Osteoblast (primary cell): ENCODE data around the gene TUSC2. TPM values are rescaled to one million over a fixed set of nuclear protein-coding genes. Genes with fewer than 3 reads are reported as not detected.

ENCODE experiments used
- DNase-seq: peaks from one replicate; pipeline ENCODE4 v3.0.0; 2011; ENCODE audit warnings: low spot score, mixed read lengths; ENCODE audit not compliant: insufficient read length; ENCODE audit errors: missing footprints
- H2AFZ ChIP-seq: 2 replicates; pipeline ENCODE4 v1.6.0; 2011; ENCODE audit warnings: mild to moderate bottlenecking, low read length
- H3K27ac ChIP-seq: 2 replicates; pipeline ENCODE4 v1.5.1; 2011; ENCODE audit warnings: mild to moderate bottlenecking, low read depth, low read length, moderate library complexity
- H3K27me3 ChIP-seq: 2 replicates; pipeline ENCODE4 v1.6.0; 2012; ENCODE audit warnings: mild to moderate bottlenecking, control low read depth, inconsistent platforms, low read length, moderate library complexity; ENCODE audit not compliant: insufficient read depth
- H3K36me3 ChIP-seq: 2 replicates; pipeline ENCODE4 v1.5.1; 2011; ENCODE audit warnings: mild to moderate bottlenecking, low read length, control low read depth, moderate library complexity; ENCODE audit not compliant: insufficient read depth
- H3K4me1 ChIP-seq: 2 replicates; pipeline ENCODE4 v1.5.1; 2011; ENCODE audit warnings: mild to moderate bottlenecking, low read length, control low read depth, moderate library complexity; ENCODE audit not compliant: insufficient read depth
- H3K4me2 ChIP-seq: 2 replicates; pipeline ENCODE4 v1.6.0; 2011; ENCODE audit warnings: mild to moderate bottlenecking, low read length; ENCODE audit not compliant: insufficient read depth
- H3K4me3 ChIP-seq: fragments of 200-600 bp; sonication (generic); 3 replicates; pipeline ENCODE4 v1.5.1; 2012; ENCODE audit warnings: mild to moderate bottlenecking, low read length, inconsistent platforms; ENCODE audit not compliant: insufficient read depth
- H3K79me2 ChIP-seq: 2 replicates; pipeline ENCODE4 v1.6.0; 2012; ENCODE audit warnings: mild to moderate bottlenecking, low read length, control low read depth, inconsistent platforms; ENCODE audit not compliant: insufficient read depth
- H3K9me3 ChIP-seq: 2 replicates; pipeline ENCODE4 v1.5.1; 2011; ENCODE audit warnings: low read depth, low read length, control low read depth
- H4K20me1 ChIP-seq: 2 replicates; pipeline ENCODE4 v1.6.0; 2012; ENCODE audit warnings: mild to moderate bottlenecking, low read length, control low read depth; ENCODE audit not compliant: insufficient read depth
- total RNA-seq: library from RNA; depleted of rRNA; stranded (reverse); fragments of >200 nt; gene quantifications from 2 replicates; pipeline ENCODE4 v1.2.3, GENCODE V29; 2012
- TF ChIP-seq, protein P1 (sequence below): IDR thresholded peaks from 2 replicates; pipeline ENCODE4 v1.5.1; 2011; ENCODE audit warnings: mild to moderate bottlenecking, low read depth, low read length, moderate library complexity; ENCODE audit errors: extremely low read depth

The TUSC2 gene
- total RNA-seq, 1 donor: 16.6 TPM

DNA sequence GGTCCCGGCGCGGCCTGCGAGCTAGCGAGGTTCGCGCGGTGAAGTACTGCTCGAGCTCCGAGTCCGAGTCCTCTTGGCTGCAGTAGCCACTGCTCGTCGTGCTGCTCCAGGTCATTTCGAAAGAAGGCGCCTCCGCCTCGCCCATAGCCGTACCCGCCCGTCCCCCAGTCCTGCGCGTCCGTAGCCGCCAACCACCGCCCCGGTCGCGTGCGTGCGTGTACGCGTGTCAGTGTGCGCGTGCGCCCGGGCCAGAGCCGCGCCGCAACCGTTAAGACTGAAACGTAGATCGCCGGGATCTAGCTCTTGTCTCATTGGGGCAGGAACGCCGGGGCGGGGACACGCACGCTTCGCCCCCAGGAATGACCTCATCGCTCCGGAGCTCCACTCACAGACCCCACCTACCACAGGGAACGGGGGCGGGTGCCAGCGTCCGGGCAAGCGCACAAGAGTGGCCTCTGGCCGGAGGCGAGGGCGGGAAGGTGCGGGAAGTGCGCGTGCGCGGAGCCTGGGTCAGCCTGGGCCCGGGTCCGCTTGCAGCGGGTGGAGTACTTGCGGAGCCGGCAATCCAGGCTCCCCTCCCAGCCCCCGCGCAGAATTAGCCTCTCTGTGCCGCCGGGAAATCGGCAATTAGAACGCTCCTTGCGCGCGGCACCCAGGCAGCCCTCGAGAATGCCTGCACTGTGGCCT lies 9.3 kb upstream of the TUSC2 start:
- Histone ChIP-seq H3K4me3 (peak overlapping the region; percentile 90), H3K36me3 (peaks cover 2% of the 10 kb centered on the region), H3K4me2 (peak overlapping the region; percentile 83), H3K27ac (peak overlapping the region; percentile 84), H3K79me2 (peaks cover 76% of the 10 kb centered on the region), H3K27me3 (no peaks in the 10 kb centered on the region), H3K9me3 (no peaks in the 10 kb centered on the region), H4K20me1 (peaks cover 27% of the 10 kb centered on the region), H2AFZ (peak overlapping the region; percentile 88), H3K4me1 (peaks cover 64% of the 10 kb centered on the region)
- DNase-seq: peak; percentile 100
- TF ChIP-seq, protein P1, sequence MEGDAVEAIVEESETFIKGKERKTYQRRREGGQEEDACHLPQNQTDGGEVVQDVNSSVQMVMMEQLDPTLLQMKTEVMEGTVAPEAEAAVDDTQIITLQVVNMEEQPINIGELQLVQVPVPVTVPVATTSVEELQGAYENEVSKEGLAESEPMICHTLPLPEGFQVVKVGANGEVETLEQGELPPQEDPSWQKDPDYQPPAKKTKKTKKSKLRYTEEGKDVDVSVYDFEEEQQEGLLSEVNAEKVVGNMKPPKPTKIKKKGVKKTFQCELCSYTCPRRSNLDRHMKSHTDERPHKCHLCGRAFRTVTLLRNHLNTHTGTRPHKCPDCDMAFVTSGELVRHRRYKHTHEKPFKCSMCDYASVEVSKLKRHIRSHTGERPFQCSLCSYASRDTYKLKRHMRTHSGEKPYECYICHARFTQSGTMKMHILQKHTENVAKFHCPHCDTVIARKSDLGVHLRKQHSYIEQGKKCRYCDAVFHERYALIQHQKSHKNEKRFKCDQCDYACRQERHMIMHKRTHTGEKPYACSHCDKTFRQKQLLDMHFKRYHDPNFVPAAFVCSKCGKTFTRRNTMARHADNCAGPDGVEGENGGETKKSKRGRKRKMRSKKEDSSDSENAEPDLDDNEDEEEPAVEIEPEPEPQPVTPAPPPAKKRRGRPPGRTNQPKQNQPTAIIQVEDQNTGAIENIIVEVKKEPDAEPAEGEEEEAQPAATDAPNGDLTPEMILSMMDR: no peak

DNA sequence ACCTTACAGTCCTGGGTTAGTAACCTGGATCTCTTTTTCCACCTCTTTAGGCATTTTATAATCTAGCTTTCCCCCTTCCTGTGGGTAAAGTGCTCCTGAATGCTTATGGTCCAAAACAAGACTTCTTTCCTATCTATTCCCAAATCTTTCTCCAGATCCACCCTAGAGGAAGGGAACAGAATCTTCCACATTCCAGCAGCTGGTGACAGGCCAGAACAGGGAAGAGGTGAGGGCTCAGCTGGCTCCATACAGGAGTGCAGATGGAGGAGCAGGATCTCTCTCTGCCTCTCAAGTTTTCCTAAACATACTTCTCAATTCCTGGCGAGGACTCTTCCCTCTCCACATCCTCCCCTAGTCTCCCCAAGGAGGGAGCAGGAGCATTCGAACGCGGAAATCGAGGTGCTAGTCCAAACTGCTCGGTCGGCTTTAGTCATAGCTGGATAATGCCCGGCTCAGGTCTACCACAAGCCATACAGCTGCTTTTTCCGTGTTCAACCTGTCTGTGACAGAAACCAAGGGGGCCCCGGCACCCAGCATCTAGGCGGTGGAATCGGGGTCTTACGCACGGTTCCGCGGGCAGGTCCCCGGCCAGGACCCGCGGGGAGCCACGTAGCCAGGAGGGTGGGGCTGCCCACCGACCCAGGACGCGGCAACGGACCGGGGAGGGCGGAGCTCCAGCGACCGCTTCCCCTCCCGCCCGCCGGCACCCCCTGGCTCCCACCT lies 8.6 kb upstream of the TUSC2 start:
- peak; percentile 81 for DNase-seq
- Histone ChIP-seq H3K36me3 (peaks cover 9% of the 10 kb centered on the region), H4K20me1 (peaks cover 33% of the 10 kb centered on the region), H3K27ac (peak overlapping the region; percentile 84), H3K4me2 (peak overlapping the region; percentile 83), H3K4me3 (peak overlapping the region; percentile 90), H3K79me2 (peaks cover 83% of the 10 kb centered on the region), H3K9me3 (no peaks in the 10 kb centered on the region), H3K27me3 (no peaks in the 10 kb centered on the region), H2AFZ (peak overlapping the region; percentile 25), H3K4me1 (peaks cover 64% of the 10 kb centered on the region)
- TF ChIP-seq, protein P1: no peak

DNA sequence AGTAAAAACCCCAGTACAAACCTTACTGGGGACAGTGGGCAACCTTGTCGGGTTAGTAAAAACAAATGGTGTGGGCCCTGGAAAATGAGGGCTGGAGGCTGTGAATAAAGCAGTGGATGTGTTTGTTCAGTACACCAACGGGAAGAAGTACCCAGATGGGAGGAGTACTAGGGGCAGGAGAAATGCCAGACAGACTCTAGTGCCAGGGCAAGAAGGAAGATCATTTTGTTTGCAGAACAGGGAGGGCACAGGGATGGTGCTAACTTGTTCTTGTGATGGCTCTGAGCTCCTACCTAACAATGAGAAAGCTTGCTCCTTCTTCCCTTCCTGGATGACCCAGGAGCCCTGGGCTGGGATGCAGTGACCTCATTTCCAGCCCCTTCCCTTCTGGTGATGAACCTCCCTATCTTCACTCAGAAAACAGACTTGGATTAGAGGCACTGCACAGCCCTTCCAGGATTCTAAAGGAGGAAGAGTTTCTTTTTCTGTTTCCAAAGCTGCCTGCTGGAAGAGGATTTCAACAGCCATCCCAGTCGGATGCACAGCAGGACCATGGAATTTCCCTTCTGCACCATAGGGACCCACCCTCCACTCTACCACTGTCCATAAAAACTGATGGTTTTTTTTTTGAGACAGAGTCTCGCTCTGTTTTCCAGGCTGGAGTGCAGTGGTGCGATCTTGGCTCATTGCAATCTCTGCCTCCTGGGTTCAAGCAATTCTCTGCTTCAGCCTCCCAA lies 6.5 kb upstream of the TUSC2 start:
- peak overlapping the region; percentile 84 for H3K27ac ChIP-seq
- H3K27me3 ChIP-seq: no peaks in the 10 kb centered on the region
- H3K9me3 ChIP-seq: no peaks in the 10 kb centered on the region
- peak overlapping the region; percentile 37 for H3K4me3 ChIP-seq
- no peak overlapping the region for H2AFZ ChIP-seq
- no peak for DNase-seq
- peaks cover 30% of the 10 kb centered on the region for H3K36me3 ChIP-seq
- TF ChIP-seq, protein P1: no peak
- peaks cover 50% of the 10 kb centered on the region for H3K4me1 ChIP-seq
- H3K79me2 ChIP-seq: peaks cover 91% of the 10 kb centered on the region
- H4K20me1 ChIP-seq: peaks cover 49% of the 10 kb centered on the region
- peak overlapping the region; percentile 83 for H3K4me2 ChIP-seq
